Stimulated activated naive CD4-positive, alpha-beta T cell treated with Interleukin-2 at 50 U/mL for 16 hours (primary cell): ENCODE data around the gene POTED.
"Not testable (repeated sequence)": the region's sequence is repeated elsewhere in the genome, so short reads cannot be mapped to it uniquely, and the experiment has no call there.

ENCODE experiments used
- DNase-seq: peaks from one replicate; lab custom pipeline; 2025; lab: John Stamatoyannopoulos, UW

POTED gene

GRCh38 chr21:13609477-13609876, at the start of gene POTED:
POTED (plus strand) TSS chr21:13609777; CDS start chr21:13610229, 452 bp downstream.
- DNase-seq: not testable (repeated sequence)

GRCh38 chr21:13650101-13650500, 40.5 kb downstream of the POTED start:
- not testable (repeated sequence) for DNase-seq

GRCh38 chr21:13651746-13652145, 42.2 kb downstream of the POTED start:
- DNase-seq: not testable (repeated sequence)
